Natural killer cell (primary cell): ENCODE data around the gene CCDC134. TPM values are rescaled to one million over a fixed set of nuclear protein-coding genes. Genes with fewer than 3 reads are reported as not detected.

Experiments
- ATAC-seq, 3 donors: fragments of 150-1000 bp in 2 of 3; fragments of 200-7000 bp in 1 of 3; cut with Tn5 transposase; 1 replicate in 1 of 3; 2 replicates in 2 of 3; pipeline ENCODE4 v1.10.0; 2021; ENCODE audit warnings: mild to moderate bottlenecking in 2 of 3, moderate library complexity in 2 of 3
- DNase-seq, 2 donors: peaks; one replicate each; pipeline versions ENCODE4 v3.0.0 to v3.0.0-alpha.2; 2013 to 2021; ENCODE audit warnings: mixed read lengths in 1 of 2
- H3K27ac ChIP-seq: one replicate; pipeline ENCODE4 v1.5.1; 2013; ENCODE audit warnings: mild to moderate bottlenecking, low read length
- H3K27me3 ChIP-seq: one replicate; pipeline ENCODE4 v1.6.1; 2013; ENCODE audit warnings: low read length; ENCODE audit not compliant: control insufficient read depth, insufficient read depth
- H3K36me3 ChIP-seq: one replicate; pipeline ENCODE4 v1.6.1; 2013; ENCODE audit warnings: low read length; ENCODE audit not compliant: control insufficient read depth, insufficient read depth
- H3K4me1 ChIP-seq: one replicate; pipeline ENCODE4 v1.6.1; 2013; ENCODE audit warnings: low read length; ENCODE audit not compliant: control insufficient read depth, insufficient read depth
- H3K4me3 ChIP-seq: one replicate; pipeline ENCODE4 v1.5.1; 2013; ENCODE audit warnings: low read length
- H3K9me3 ChIP-seq: one replicate; pipeline ENCODE4 v1.6.1; 2013; ENCODE audit warnings: low read length; ENCODE audit not compliant: control insufficient read depth, insufficient read depth
- H3K27ac Mint-ChIP-seq, 2 donors: one replicate each; pipeline ENCODE4 v1.8.0; 2022; ENCODE audit warnings: mild to moderate bottlenecking in 2 of 2, mixed read lengths in 2 of 2, moderate library complexity in 1 of 2
- H3K27me3 Mint-ChIP-seq, 2 donors: one replicate each; pipeline ENCODE4 v1.8.0; 2022; ENCODE audit warnings: low read depth in 2 of 2, mixed read lengths in 2 of 2
- H3K36me3 Mint-ChIP-seq: one replicate; pipeline ENCODE4 v1.8.0; 2022; ENCODE audit warnings: mixed read lengths
- H3K4me1 Mint-ChIP-seq, 2 donors: one replicate each; pipeline ENCODE4 v1.8.0; 2022; ENCODE audit warnings: mixed read lengths in 2 of 2
- H3K4me3 Mint-ChIP-seq: one replicate; pipeline ENCODE4 v1.8.0; 2022; ENCODE audit warnings: mild to moderate bottlenecking, moderate library complexity, mixed read lengths
- H3K9me3 Mint-ChIP-seq, 2 donors: one replicate each; pipeline ENCODE4 v1.8.0; 2022; ENCODE audit warnings: mixed read lengths in 2 of 2
- CTCF ChIP-seq: fragments of 200-600 bp; IDR thresholded peaks from one replicate; pipeline ENCODE4 v1.8.0; 2022; ENCODE audit warnings: antibody characterized with exemption
- WGBS: methylation state at CpG from one replicate; pipeline ENCODE4 v1.1.7; 2013; ENCODE audit warnings: missing lambda C conversion rate; ENCODE audit not compliant: insufficient coverage; 5-methylcytosine and 5-hydroxymethylcytosine counted together
- intact Hi-C: fragments of 100-400 bp; cut with micrococcal nuclease; formaldehyde crosslinking; loops from one replicate; pipeline ENCODE4 v1.14.2; 2022
- total RNA-seq, 4 donors: library from RNA; stranded (reverse); fragments of 120-200 nt in 1 of 4; gene quantifications; one replicate each; pipeline versions ENCODE4 v1.2.3 to v1.2.4, GENCODE V29; 2013 to 2022

Gene CCDC134
- total RNA-seq, 3 donors from 2014 or later (not counting 1 experiment from before 2014, with no cell fraction given), result 16.4 to 22.1 (median 16.7) TPM

GRCh38 chr22:41840216-41840615, 39.7 kb downstream of the CCDC134 start:
- no peak overlapping the region for H3K4me3 ChIP-seq
- Mint-ChIP-seq H3K9me3 (no peaks in the 10 kb centered on the region), H3K4me1 (peaks cover 33 to 58% of the 10 kb centered on the region in 2 donors), H3K4me3 (no peak overlapping the region), H3K27ac (peak overlapping the region; percentile 41 to 56), H3K36me3 (no peaks in the 10 kb centered on the region), H3K27me3 (no peaks in the 10 kb centered on the region)
- ATAC-seq (no peak), DNase-seq (no peak)
- TF ChIP-seq CTCF, result no peak
- H3K27me3 ChIP-seq, result no peaks in the 10 kb centered on the region
- no peak overlapping the region for H3K27ac ChIP-seq
- WGBS, result 95% methylated on average over 4 of the region's 5 CpGs
- intact Hi-C loops, result no loop called here
- no peaks in the 10 kb centered on the region for H3K9me3 ChIP-seq
- H3K4me1 ChIP-seq, result peaks cover 2% of the 10 kb centered on the region
- peaks cover 10% of the 10 kb centered on the region for H3K36me3 ChIP-seq

- no peaks in the 10 kb centered on the region for H3K27me3 ChIP-seq
- Mint-ChIP-seq H3K9me3 (no peaks in the 10 kb centered on the region), H3K27me3 (no peaks in the 10 kb centered on the region), H3K4me1 (peaks cover 43 to 63% of the 10 kb centered on the region in 2 donors), H3K4me3 (no peak overlapping the region), H3K36me3 (no peaks in the 10 kb centered on the region), H3K27ac (peak overlapping the region; percentile 41 to 56)
- ATAC-seq (no peak), DNase-seq (no peak)
- no peaks in the 10 kb centered on the region for H3K9me3 ChIP-seq
- intact Hi-C loops, result no loop called here
- WGBS, result 85% methylated on average over 2 of the region's 3 CpGs
- no peak overlapping the region for H3K27ac ChIP-seq
- TF ChIP-seq CTCF, result no peak
- H3K4me1 ChIP-seq, result peaks cover 2% of the 10 kb centered on the region
- H3K36me3 ChIP-seq, result peaks cover 7% of the 10 kb centered on the region
- H3K4me3 ChIP-seq, result no peak overlapping the region
Measured at GRCh38 chr22:41841085-41841712, 40.7 kb downstream of the CCDC134 start.

- intact Hi-C loops, result no loop called here
- no peaks in the 10 kb centered on the region for H3K27me3 ChIP-seq
- no peaks in the 10 kb centered on the region for H3K27me3 Mint-ChIP-seq
- no peak overlapping the region for H3K4me3 Mint-ChIP-seq
- H3K9me3 Mint-ChIP-seq, result no peaks in the 10 kb centered on the region
- H3K4me1 ChIP-seq, result peaks cover 5% of the 10 kb centered on the region
- H3K36me3 Mint-ChIP-seq, result no peaks in the 10 kb centered on the region
- no peaks in the 10 kb centered on the region for H3K9me3 ChIP-seq
- no peak for ATAC-seq
- no peak overlapping the region for H3K4me3 ChIP-seq
- WGBS, result 94% methylated on average over 8 of the region's 8 CpGs
- DNase-seq, result no peak
- no peak overlapping the region for H3K27ac ChIP-seq
- TF ChIP-seq CTCF, result no peak
- H3K36me3 ChIP-seq, result no peaks in the 10 kb centered on the region
- peaks cover 47 to 64% of the 10 kb centered on the region in 2 donors for H3K4me1 Mint-ChIP-seq
- no peak overlapping the region for H3K27ac Mint-ChIP-seq
Measured at GRCh38 chr22:41842996-41843970, 42.8 kb downstream of the CCDC134 start.
